MCF 10A (cell line): ENCODE results near the gene PLCB1. TPM values are rescaled to one million over a fixed set of nuclear protein-coding genes. Genes with fewer than 3 reads are reported as not detected.
"Not testable (repeated sequence)": the region's sequence is repeated elsewhere in the genome, so short reads cannot be mapped to it uniquely, and the experiment has no call there.

Experiments used
- BruUV-seq: library from RNA; stranded (reverse); fragments of 400-500 nt; replicated peaks from 2 replicates; lab custom pipeline; 2021; lab: Mats Ljungman, UMichigan
- CTCF ChIA-PET: fragments of 300-600 bp; sonication (Branson Sonifier 250); formaldehyde crosslinking; extraction: SDS; loops from one replicate; lab custom pipeline; 2021; ENCODE audit warnings: antibody characterized with exemption, inconsistent platforms; lab: Yijun Ruan, JAX
- POLR2A ChIA-PET: fragments of 300-600, 350-650 bp; sonication (Branson Sonifier 250); formaldehyde crosslinking; extraction: SDS; loops from one replicate; lab custom pipeline; 2020; ENCODE audit warnings: antibody characterized with exemption, inconsistent platforms; lab: Yijun Ruan, JAX
- DNase-seq: peaks from one replicate; pipeline ENCODE4 v3.0.0-alpha.2; 2018; ENCODE audit not compliant: unreplicated experiment
- H3K27ac Mint-ChIP-seq: one replicate; pipeline ENCODE4 v1.8.0; 2022; ENCODE audit warnings: mild to moderate bottlenecking, low read depth, mixed read lengths; ENCODE audit not compliant: unreplicated experiment
- H3K27me3 Mint-ChIP-seq: one replicate; pipeline ENCODE4 v1.8.0; 2022; ENCODE audit warnings: mixed read lengths; ENCODE audit not compliant: insufficient read depth, unreplicated experiment
- H3K36me3 Mint-ChIP-seq: one replicate; pipeline ENCODE4 v1.8.0; 2022; ENCODE audit warnings: mild to moderate bottlenecking, moderate library complexity, mixed read lengths; ENCODE audit not compliant: insufficient read depth, unreplicated experiment
- H3K4me1 Mint-ChIP-seq: one replicate; pipeline ENCODE4 v1.8.0; 2022; ENCODE audit warnings: mixed read lengths; ENCODE audit not compliant: insufficient read depth, unreplicated experiment
- H3K4me3 Mint-ChIP-seq: one replicate; pipeline ENCODE4 v1.8.0; 2022; ENCODE audit warnings: mild to moderate bottlenecking, moderate library complexity, mixed read lengths; ENCODE audit not compliant: unreplicated experiment
- H3K9me3 Mint-ChIP-seq: one replicate; pipeline ENCODE4 v1.8.0; 2022; ENCODE audit warnings: mixed read lengths; ENCODE audit not compliant: unreplicated experiment
- CTCF ChIP-seq: fragments of 200-600 bp; IDR thresholded peaks from one replicate; pipeline ENCODE4 v1.8.0; 2022; ENCODE audit warnings: antibody characterized with exemption, mild to moderate bottlenecking; ENCODE audit not compliant: unreplicated experiment
- intact Hi-C: fragments of 100-400 bp; cut with micrococcal nuclease; formaldehyde crosslinking; loops from 2 replicates; pipeline ENCODE4 v1.14.1; 2022
- total RNA-seq: library from RNA; stranded (reverse); gene quantifications from 2 replicates; pipeline ENCODE4 v1.2.3, GENCODE V29; 2022

The PLCB1 gene
- total RNA-seq, 1 experiment from 2014 or later: 5.9 TPM

GRCh38 chr20:8344631-8345030, 212.6 kb downstream of the PLCB1 start:
- no peak for DNase-seq
- POLR2A ChIA-PET: no interaction called here
- no TSS peak for BruUV-seq

GRCh38 chr20:8346700-8347270, 214.7 kb downstream of the PLCB1 start:
- no TSS peak for BruUV-seq
- H3K36me3 Mint-ChIP-seq: peaks cover 5% of the 10 kb centered on the region
- intact Hi-C loops: no loop called here
- H3K4me1 Mint-ChIP-seq: no peaks in the 10 kb centered on the region
- ChIA-PET CTCF (interaction anchor here (1.1 to 1.5 kb wide), 4 partner anchors 15 to 894 kb away, joined by 3 to 4 read pairs (median 4); no protein-coding TSS in a partner anchor), POLR2A (interaction anchor here (0.6 kb wide), 1 partner anchor 14 kb away, joined by 3 read pairs; no protein-coding TSS in a partner anchor)
- TF ChIP-seq CTCF: no peak
- H3K9me3 Mint-ChIP-seq: no peaks in the 10 kb centered on the region
- H3K27ac Mint-ChIP-seq: no peak overlapping the region
- H3K27me3 Mint-ChIP-seq: no peaks in the 10 kb centered on the region
- DNase-seq: no peak
- no peak overlapping the region for H3K4me3 Mint-ChIP-seq

More at GRCh38 chr20:8344631-8345030, 212.6 kb downstream of the PLCB1 start:
- H3K27ac Mint-ChIP-seq: no peak overlapping the region
- no peaks in the 10 kb centered on the region for H3K27me3 Mint-ChIP-seq
- H3K9me3 Mint-ChIP-seq: no peaks in the 10 kb centered on the region
- H3K4me3 Mint-ChIP-seq: no peak overlapping the region
- no peaks in the 10 kb centered on the region for H3K36me3 Mint-ChIP-seq
- intact Hi-C loops: no loop called here
- H3K4me1 Mint-ChIP-seq: no peaks in the 10 kb centered on the region
- no peak for TF ChIP-seq CTCF
- CTCF ChIA-PET: interaction anchor here (0.6 to 0.9 kb wide), 2 partner anchors 163 to 378 kb away, joined by 3 read pairs; no protein-coding TSS in a partner anchor

- intact Hi-C loops, H3K9me3 Mint-ChIP-seq, H3K27me3 Mint-ChIP-seq, BruUV-seq, H3K27ac Mint-ChIP-seq, DNase-seq, H3K4me1 Mint-ChIP-seq, H3K4me3 Mint-ChIP-seq, H3K36me3 Mint-ChIP-seq: not testable (repeated sequence)
- ChIA-PET CTCF (interaction anchor here (0.6 to 1.4 kb wide), 4 partner anchors 11 to 373 kb away, joined by 3 to 7 read pairs (median 4); no protein-coding TSS in a partner anchor), POLR2A (interaction anchor here (0.7 kb wide), 1 partner anchor 11 kb away, joined by 3 read pairs; no protein-coding TSS in a partner anchor)
Observed at GRCh38 chr20:8350225-8350624, 218.2 kb downstream of the PLCB1 start.

GRCh38 chr20:8352486-8352885, 220.4 kb downstream of the PLCB1 start:
- BruUV-seq: no TSS peak
- Mint-ChIP-seq H3K4me1 (no peaks in the 10 kb centered on the region), H3K9me3 (no peaks in the 10 kb centered on the region), H3K27me3 (no peaks in the 10 kb centered on the region), H3K27ac (no peak overlapping the region), H3K4me3 (no peak overlapping the region), H3K36me3 (peaks cover 5% of the 10 kb centered on the region)
- POLR2A ChIA-PET: no interaction called here
- intact Hi-C loops: no loop called here
- no peak for TF ChIP-seq CTCF
- CTCF ChIA-PET: no interaction called here
- DNase-seq: no peak
